ENCODE measurements around the gene LGALS4.
"Not testable (repeated sequence)": the region's sequence is repeated elsewhere in the genome, so short reads cannot be mapped to it uniquely, and the experiment has no call there.

The LGALS4 gene

DNA sequence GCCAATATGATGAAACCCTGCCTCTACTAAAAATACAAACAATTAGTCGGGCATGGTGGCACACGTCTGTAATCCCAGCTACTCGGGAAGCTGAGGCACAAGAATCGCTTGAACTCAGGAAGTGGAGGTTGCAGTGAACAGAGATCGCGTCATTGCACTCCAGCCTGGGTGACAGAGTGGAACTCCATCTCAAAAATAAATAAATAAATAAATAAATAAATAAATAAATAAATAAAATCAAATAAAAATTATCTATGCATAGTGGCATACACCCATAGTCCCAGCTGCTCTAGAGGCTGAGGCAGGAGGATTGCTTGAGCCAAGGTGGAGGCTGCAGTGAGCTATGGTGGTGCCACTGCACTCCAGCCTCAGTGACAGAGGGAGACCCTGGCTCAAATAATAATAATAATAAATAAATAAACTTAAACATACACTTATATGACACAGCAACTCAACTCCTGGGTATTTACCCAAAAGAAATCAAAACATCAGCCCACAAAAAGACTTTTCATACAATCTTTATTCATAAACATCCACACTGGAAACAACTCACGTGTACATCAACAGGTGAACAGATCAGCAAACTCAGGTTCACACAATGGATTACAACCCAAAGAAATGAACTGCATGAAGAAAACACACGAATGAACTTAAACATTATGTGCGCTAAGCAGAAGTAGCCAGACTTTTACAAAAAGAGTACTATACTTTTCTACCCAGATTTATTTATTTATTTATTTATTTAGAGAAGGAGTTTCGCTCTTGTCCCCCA, 46.3 kb downstream of the LGALS4 start:
- DNase-seq: no peak

DNA sequence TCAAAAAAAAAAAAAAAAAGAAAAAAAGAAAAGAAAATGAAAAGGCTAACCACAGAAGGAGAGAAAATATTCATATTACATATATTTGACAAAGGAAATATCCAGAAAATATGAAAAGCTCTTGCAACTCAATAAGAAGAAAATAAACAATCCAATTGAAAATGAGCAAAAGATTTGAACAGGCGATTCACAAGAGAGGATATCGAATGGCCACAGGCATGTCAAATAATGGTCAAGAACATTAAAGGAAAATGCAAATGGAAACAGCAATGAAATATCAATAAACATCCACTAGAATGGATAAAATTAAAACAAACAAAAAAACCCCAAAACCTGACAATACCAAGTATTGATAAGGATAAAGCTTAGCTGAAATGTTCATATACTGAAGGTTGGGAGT, 47.5 kb downstream of the LGALS4 start:
- DNase-seq: no peak

DNA sequence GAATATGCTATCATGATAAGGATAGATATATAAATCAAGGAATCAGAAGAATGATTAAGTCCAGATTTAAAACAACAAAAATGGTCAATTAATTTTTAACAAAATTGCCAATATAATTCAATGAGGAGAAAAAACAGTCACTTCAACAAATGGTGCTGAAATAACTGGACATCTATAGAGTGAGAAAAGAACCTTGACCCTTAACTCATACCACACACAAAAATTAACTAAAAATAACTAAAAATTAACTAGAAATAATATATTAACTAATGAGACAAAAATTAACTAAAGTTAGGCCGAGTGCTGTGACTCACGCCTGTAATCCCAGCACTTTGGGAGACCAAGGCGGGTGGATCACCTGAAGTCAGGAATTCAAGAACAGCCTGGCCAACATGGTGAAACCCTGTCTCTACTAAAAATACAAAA, 48.9 kb downstream of the LGALS4 start:
- no peak for DNase-seq

DNA sequence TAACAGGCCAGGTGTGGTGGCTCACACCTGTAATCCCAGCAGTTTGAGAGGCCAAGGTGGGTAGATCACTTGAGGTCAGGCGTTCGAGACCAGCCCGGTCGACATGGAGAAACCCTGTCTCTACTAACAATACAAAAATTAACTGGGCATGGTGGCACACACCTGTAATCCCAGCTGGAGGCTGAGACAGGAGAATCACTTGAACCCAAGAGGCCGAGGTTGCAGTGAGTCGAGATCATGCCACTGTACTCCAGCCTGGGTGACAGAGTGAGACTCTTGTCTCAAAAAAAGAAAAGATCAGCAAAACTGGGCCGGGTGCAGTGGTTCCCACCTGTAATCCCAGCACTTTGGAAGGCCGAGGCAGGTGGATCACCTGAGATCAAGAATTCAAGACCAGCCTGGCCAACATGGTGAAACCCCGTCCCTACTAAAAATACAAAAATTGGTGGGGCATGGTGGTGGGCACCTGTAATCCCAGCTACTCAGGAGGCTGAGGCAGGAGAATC, 50.8 kb downstream of the LGALS4 start:
- DNase-seq: not testable (repeated sequence)

DNA sequence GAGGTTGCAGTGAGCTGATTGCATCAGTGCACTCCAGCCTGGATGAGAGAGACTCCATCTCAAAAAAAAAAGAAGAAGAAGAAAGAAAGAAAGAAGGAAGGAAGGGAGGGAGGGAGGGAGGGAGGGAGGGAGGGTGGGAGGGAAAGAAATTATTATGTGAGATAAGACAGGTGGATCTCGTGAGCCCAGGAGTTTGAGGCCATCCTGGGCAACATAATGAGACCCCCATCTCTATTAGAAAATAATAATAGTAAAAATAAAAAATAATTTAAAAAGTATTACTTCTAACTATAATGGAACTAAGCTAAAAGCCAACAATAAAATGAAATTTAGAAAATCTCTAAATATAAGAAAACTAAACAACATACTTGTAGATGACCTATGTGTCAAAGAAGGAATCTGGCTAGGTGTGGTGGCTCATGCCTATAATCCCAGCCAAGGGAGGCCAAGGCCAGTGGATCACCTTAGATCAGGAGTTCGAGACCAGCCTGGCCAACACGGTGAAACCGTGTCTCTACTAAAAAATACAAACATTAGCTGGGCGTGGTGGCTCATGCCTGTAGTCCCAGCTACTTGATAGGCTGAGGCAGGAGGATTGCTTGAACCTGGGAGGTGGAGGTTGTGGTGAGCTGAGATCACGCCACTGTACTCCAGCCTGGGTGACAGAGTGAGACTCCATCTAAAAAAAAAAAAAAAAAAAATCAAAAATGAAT, 51.8 kb downstream of the LGALS4 start:
- DNase-seq: not testable (repeated sequence)

DNA sequence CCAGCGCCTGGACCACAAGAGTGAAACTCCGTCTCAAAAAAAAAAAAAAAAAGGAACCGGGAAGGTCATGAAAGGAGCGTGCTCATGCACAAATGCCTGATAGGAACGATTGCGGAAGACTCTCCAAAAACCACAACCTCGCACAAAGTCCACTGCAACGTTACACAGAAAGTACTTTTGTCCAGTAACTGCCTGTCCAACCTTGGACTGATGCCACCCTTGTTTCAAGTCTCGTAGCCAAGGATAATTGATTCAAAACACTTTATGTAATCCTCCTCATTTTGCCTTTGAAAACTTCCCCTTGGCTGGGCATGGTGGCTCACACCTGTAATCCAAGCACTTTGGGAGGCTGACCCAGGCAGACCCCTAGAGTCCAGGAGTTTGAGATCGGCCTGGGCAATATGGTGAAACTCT, 53.1 kb downstream of the LGALS4 start:
- no peak for DNase-seq

DNA sequence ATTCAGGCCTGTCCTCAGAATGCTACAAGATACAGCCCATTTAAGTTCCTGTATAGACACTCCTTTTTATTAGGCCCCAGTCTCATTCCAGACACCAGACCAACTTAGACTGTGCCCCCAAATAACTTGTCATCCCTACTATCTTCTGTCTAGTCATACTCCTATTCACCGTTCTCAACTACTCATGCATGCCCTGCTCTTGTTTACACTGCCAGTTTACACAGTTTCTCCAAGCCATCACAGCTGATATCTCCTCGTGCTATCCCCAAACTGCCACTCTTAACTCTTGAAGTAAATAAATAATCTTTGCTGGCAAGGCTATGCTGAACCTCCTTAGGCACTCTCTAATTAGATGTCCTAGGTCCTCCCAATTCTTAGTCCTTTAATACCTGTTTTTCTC, 58.5 kb downstream of the LGALS4 start:
- not testable (repeated sequence) for DNase-seq

DNA sequence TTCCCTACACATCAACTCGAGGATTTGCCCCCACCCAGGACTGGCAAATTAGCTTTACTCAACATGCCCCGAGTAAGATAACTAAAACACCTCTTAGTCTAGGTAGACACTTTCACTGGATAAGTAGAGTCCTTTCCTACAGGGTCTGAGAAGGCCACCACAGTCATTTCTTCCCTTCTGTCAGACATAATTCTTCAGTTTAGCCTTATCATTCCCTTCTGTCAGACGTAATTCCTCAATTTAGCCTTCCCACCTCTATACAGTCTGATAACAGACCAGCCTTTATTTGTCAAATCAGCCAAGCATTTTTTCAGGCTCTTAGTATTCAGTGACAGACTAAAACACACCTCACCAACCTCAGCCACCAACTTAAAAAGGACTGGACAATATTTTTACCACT, 59.0 kb downstream of the LGALS4 start:
- not testable (repeated sequence) for DNase-seq

Measured in NCI-H1694 treated with DMSO at 0.1 percent for 48 hours (cell line).